HepG2 (cell line): ENCODE results near the gene RAB1B.

ENCODE experiments used
- AKAP8 ChIP-seq: sonication (generic); formaldehyde crosslinking; IDR thresholded peaks from 2 replicates; pipeline ENCODE4 v1.5.1; 2020; ENCODE audit warnings: mild to moderate bottlenecking, missing genetic modification reagents
- ATF1 ChIP-seq: IDR thresholded peaks from 2 replicates; pipeline ENCODE4 v1.6.1; 2016; ENCODE audit warnings: mild to moderate bottlenecking, control low read depth
- CBX2 ChIP-seq, 2 experiments: fragments of 200-600 bp in 1 of 2; sonication (generic); formaldehyde crosslinking in 1 of 2; IDR thresholded peaks; 2 replicates each; pipeline versions ENCODE4 v1.7.0 to v1.8.1; 2018 to 2022; ENCODE audit warnings: low read depth in 2 of 2, low read length in 1 of 2, mild to moderate bottlenecking in 1 of 2, missing genetic modification reagents in 1 of 2
- HNRNPK ChIP-seq: fragments of 200-400 bp; formaldehyde crosslinking; IDR thresholded peaks from 2 replicates; pipeline ENCODE4 v1.6.1; 2018; ENCODE audit warnings: low read length, low read depth, moderate library complexity, mild to moderate bottlenecking; ENCODE audit not compliant: poor library complexity, severe bottlenecking
- JUNB ChIP-seq: sonication (generic); formaldehyde crosslinking; IDR thresholded peaks from 2 replicates; pipeline ENCODE4 v1.8.0; 2022; ENCODE audit warnings: missing genetic modification reagents, mild to moderate bottlenecking, borderline replicate concordance
- RXRA ChIP-seq: sonication (generic); formaldehyde crosslinking; IDR thresholded peaks from 2 replicates; pipeline ENCODE4 v1.5.1; 2020; ENCODE audit warnings: missing genetic modification reagents
- ZNF317 ChIP-seq: sonication (generic); formaldehyde crosslinking; IDR thresholded peaks from 2 replicates; pipeline ENCODE4 v1.5.0; 2020; ENCODE audit warnings: mild to moderate bottlenecking, missing genetic modification reagents
- TF ChIP-seq, protein P1 (sequence below): sonication (generic); formaldehyde crosslinking; IDR thresholded peaks from 2 replicates; pipeline ENCODE4 v1.5.0; 2020; ENCODE audit warnings: mild to moderate bottlenecking, missing genetic modification reagents, moderate library complexity
- TF ChIP-seq, protein P2 (sequence below): sonication (generic); formaldehyde crosslinking; IDR thresholded peaks from 2 replicates; pipeline ENCODE4 v1.5.1; 2020; ENCODE audit warnings: mild to moderate bottlenecking, missing genetic modification reagents, moderate library complexity

- TF ChIP-seq ATF1 (CRISPR knock-in tag) (no peak), RXRA (CRISPR knock-in tag) (no peak), CBX2 (IDR thresholded peaks at IDR 0.05; ENCODE audit: low read depth, low read length) (no peak), CBX2 (CRISPR knock-in tag; IDR thresholded peaks at IDR 0.05; ENCODE audit: low read depth) (no peak), JUNB (CRISPR knock-in tag) (no peak), HNRNPK (no peak), AKAP8 (no peak), ZNF317 (CRISPR knock-in tag) (no peak)
- TF ChIP-seq, protein P1, sequence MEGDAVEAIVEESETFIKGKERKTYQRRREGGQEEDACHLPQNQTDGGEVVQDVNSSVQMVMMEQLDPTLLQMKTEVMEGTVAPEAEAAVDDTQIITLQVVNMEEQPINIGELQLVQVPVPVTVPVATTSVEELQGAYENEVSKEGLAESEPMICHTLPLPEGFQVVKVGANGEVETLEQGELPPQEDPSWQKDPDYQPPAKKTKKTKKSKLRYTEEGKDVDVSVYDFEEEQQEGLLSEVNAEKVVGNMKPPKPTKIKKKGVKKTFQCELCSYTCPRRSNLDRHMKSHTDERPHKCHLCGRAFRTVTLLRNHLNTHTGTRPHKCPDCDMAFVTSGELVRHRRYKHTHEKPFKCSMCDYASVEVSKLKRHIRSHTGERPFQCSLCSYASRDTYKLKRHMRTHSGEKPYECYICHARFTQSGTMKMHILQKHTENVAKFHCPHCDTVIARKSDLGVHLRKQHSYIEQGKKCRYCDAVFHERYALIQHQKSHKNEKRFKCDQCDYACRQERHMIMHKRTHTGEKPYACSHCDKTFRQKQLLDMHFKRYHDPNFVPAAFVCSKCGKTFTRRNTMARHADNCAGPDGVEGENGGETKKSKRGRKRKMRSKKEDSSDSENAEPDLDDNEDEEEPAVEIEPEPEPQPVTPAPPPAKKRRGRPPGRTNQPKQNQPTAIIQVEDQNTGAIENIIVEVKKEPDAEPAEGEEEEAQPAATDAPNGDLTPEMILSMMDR, result no peak
- TF ChIP-seq, protein P2, sequence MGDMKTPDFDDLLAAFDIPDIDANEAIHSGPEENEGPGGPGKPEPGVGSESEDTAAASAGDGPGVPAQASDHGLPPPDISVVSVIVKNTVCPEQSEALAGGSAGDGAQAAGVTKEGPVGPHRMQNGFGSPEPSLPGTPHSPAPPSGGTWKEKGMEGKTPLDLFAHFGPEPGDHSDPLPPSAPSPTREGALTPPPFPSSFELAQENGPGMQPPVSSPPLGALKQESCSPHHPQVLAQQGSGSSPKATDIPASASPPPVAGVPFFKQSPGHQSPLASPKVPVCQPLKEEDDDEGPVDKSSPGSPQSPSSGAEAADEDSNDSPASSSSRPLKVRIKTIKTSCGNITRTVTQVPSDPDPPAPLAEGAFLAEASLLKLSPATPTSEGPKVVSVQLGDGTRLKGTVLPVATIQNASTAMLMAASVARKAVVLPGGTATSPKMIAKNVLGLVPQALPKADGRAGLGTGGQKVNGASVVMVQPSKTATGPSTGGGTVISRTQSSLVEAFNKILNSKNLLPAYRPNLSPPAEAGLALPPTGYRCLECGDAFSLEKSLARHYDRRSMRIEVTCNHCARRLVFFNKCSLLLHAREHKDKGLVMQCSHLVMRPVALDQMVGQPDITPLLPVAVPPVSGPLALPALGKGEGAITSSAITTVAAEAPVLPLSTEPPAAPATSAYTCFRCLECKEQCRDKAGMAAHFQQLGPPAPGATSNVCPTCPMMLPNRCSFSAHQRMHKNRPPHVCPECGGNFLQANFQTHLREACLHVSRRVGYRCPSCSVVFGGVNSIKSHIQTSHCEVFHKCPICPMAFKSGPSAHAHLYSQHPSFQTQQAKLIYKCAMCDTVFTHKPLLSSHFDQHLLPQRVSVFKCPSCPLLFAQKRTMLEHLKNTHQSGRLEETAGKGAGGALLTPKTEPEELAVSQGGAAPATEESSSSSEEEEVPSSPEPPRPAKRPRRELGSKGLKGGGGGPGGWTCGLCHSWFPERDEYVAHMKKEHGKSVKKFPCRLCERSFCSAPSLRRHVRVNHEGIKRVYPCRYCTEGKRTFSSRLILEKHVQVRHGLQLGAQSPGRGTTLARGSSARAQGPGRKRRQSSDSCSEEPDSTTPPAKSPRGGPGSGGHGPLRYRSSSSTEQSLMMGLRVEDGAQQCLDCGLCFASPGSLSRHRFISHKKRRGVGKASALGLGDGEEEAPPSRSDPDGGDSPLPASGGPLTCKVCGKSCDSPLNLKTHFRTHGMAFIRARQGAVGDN, result no peak; the same call in 1 of the 2 replicates
These were observed 13.5 kb downstream of the RAB1B start for GRCh38 chr11:66281776-66282467.
